C4-2B (cell line): ENCODE data around the gene CSNK2A2.

Experiments used
- CTCF ChIP-seq: fragments of 450-650 bp; conservative IDR thresholded peaks from 2 replicates; pipeline ENCODE4 v1.5.1; 2017; ENCODE audit warnings: mild to moderate bottlenecking
- ZFX ChIP-seq: fragments of 450-650 bp; IDR thresholded peaks from 2 replicates; pipeline ENCODE4 v1.6.1; 2017

GRCh38 chr16:58138852-58139251 lies 59.1 kb downstream of the CSNK2A2 start:
- TF ChIP-seq CTCF (no peak), ZFX (no peak)
